Astrocyte (in vitro differentiated cells and primary cell): ENCODE data around the gene TARDBP. TPM values are rescaled to one million over a fixed set of nuclear protein-coding genes. Genes with fewer than 3 reads are reported as not detected.

Source experiments
- DNase-seq: peaks from one replicate; pipeline ENCODE4 v3.0.0-alpha.2; 2010; ENCODE audit warnings: low read depth
- FAIRE-seq: peaks from 2 replicates; lab custom pipeline; 2011; peaks lifted over from hg19 to GRCh38; lab: Jason Lieb, UNC
- H2AFZ ChIP-seq: 2 replicates; pipeline ENCODE4 v1.6.0; 2012; ENCODE audit warnings: low read depth, low read length, inconsistent platforms
- H3K27ac ChIP-seq: 2 replicates; pipeline ENCODE4 v1.5.1; 2011; ENCODE audit warnings: low read depth, low read length, inconsistent platforms
- H3K27me3 ChIP-seq: 2 replicates; pipeline ENCODE4 v1.6.0; 2011; ENCODE audit warnings: low read length, inconsistent platforms; ENCODE audit not compliant: insufficient read depth
- H3K36me3 ChIP-seq: 2 replicates; pipeline ENCODE4 v1.5.1; 2011; ENCODE audit warnings: low read length, inconsistent platforms; ENCODE audit not compliant: insufficient read depth
- H3K4me1 ChIP-seq: 2 replicates; pipeline ENCODE4 v1.5.1; 2011; ENCODE audit warnings: low read length, inconsistent platforms; ENCODE audit not compliant: insufficient read depth
- H3K4me2 ChIP-seq: 2 replicates; pipeline ENCODE4 v1.6.0; 2012; ENCODE audit warnings: low read length, inconsistent platforms
- H3K4me3 ChIP-seq: 2 replicates; pipeline ENCODE4 v1.5.1; 2011; ENCODE audit warnings: low read depth, mild to moderate bottlenecking, low read length, inconsistent platforms; ENCODE audit not compliant: insufficient read depth
- H3K79me2 ChIP-seq: 2 replicates; pipeline ENCODE4 v1.6.0; 2012; ENCODE audit warnings: mild to moderate bottlenecking, low read length, inconsistent platforms; ENCODE audit not compliant: insufficient read depth
- H3K9ac ChIP-seq: 2 replicates; pipeline ENCODE4 v1.6.0; 2012; ENCODE audit warnings: mild to moderate bottlenecking, low read length, inconsistent platforms
- H3K9me3 ChIP-seq: 2 replicates; pipeline ENCODE4 v1.5.1; 2012; ENCODE audit warnings: low read depth, mild to moderate bottlenecking, low read length, inconsistent platforms; ENCODE audit not compliant: insufficient read depth
- H4K20me1 ChIP-seq: 2 replicates; pipeline ENCODE4 v1.6.0; 2012; ENCODE audit warnings: low read length, inconsistent platforms; ENCODE audit not compliant: insufficient read depth
- H3K27ac Mint-ChIP-seq: one replicate; pipeline ENCODE4 v1.8.0; 2021; ENCODE audit warnings: mild to moderate bottlenecking, mixed read lengths; ENCODE audit not compliant: unreplicated experiment
- H3K27me3 Mint-ChIP-seq: one replicate; pipeline ENCODE4 v1.8.0; 2021; ENCODE audit warnings: low read depth, mixed read lengths; ENCODE audit not compliant: unreplicated experiment
- H3K36me3 Mint-ChIP-seq: one replicate; pipeline ENCODE4 v1.8.0; 2021; ENCODE audit warnings: low read depth, mixed read lengths; ENCODE audit not compliant: unreplicated experiment
- H3K4me1 Mint-ChIP-seq: one replicate; pipeline ENCODE4 v1.8.0; 2021; ENCODE audit warnings: low read depth, mixed read lengths; ENCODE audit not compliant: unreplicated experiment
- H3K4me3 Mint-ChIP-seq: one replicate; pipeline ENCODE4 v1.8.0; 2021; ENCODE audit warnings: mild to moderate bottlenecking, moderate library complexity, mixed read lengths; ENCODE audit not compliant: unreplicated experiment
- H3K9me3 Mint-ChIP-seq: one replicate; pipeline ENCODE4 v1.8.0; 2021; ENCODE audit warnings: mild to moderate bottlenecking, mixed read lengths; ENCODE audit not compliant: unreplicated experiment
- EZH2 ChIP-seq: IDR thresholded peaks from 2 replicates; pipeline ENCODE4 v1.6.1; 2012; ENCODE audit warnings: mild to moderate bottlenecking, low read length, inconsistent platforms; ENCODE audit not compliant: insufficient read depth
- total RNA-seq: library from RNA; stranded (reverse); gene quantifications from 2 replicates; pipeline ENCODE4 v1.2.1, GENCODE V29; 2021
- TF ChIP-seq, protein P1 (sequence below): IDR thresholded peaks from 2 replicates; pipeline ENCODE4 v1.5.1; 2011; ENCODE audit warnings: low read depth, mild to moderate bottlenecking, inconsistent platforms, low read length, moderate library complexity; ENCODE audit not compliant: insufficient read depth

The TARDBP gene
- total RNA-seq, 1 donor from 2014 or later: 148 TPM

DNA sequence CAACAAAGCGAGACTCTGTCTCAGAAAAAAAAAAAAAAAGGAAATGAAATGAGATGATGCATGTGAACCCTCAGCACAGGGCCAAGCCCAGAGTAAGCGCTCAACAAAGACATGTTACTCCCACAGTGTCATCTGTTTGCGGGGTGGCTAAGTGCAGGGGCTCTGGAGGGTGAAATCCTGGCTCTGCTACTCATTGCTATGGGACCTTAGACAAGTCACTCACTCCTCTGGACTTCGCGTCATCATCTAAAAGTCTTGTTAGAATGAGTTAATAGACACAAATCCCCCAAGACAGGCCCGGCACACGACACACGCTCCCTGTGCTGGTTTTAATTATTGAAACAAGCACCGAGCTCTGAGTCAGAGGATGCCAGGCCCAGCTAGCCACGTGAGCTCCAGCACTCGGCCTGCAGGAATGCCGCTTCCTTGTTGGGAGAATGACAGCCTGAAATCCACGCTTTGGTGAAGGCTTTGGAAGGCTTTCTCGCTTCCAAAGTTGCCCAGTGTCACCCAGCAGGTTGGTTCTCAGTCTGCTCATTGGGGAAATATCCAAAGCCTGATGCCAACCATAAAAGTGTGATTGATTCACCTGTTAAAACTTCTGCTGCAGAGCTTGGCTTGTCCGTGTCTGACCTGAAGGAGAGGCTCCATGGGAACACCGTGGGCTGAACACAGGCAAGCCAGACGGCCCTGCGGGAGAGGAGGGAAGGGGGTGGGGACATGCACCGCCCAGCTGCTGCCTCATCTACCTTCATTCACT is 36.7 kb upstream of the TARDBP start:
- H3K27me3 Mint-ChIP-seq: peaks cover 7% of the 10 kb centered on the region
- H4K20me1 ChIP-seq: no peaks in the 10 kb centered on the region
- peak overlapping the region; percentile 4 for H3K27ac ChIP-seq
- H3K4me1 ChIP-seq: peaks cover 8% of the 10 kb centered on the region
- no peaks in the 10 kb centered on the region for H3K36me3 Mint-ChIP-seq
- H3K4me2 ChIP-seq: peak overlapping the region; percentile 59
- no peak overlapping the region for H3K4me3 ChIP-seq
- peaks cover 21% of the 10 kb centered on the region for H3K27me3 ChIP-seq
- peak overlapping the region; percentile 7 for H2AFZ ChIP-seq
- no peak overlapping the region for H3K4me3 Mint-ChIP-seq
- H3K4me1 Mint-ChIP-seq: peaks cover 9% of the 10 kb centered on the region
- DNase-seq: peak; percentile 83
- H3K9me3 ChIP-seq: no peaks in the 10 kb centered on the region
- peak overlapping the region; percentile 47 for H3K27ac Mint-ChIP-seq
- TF ChIP-seq, protein P1, sequence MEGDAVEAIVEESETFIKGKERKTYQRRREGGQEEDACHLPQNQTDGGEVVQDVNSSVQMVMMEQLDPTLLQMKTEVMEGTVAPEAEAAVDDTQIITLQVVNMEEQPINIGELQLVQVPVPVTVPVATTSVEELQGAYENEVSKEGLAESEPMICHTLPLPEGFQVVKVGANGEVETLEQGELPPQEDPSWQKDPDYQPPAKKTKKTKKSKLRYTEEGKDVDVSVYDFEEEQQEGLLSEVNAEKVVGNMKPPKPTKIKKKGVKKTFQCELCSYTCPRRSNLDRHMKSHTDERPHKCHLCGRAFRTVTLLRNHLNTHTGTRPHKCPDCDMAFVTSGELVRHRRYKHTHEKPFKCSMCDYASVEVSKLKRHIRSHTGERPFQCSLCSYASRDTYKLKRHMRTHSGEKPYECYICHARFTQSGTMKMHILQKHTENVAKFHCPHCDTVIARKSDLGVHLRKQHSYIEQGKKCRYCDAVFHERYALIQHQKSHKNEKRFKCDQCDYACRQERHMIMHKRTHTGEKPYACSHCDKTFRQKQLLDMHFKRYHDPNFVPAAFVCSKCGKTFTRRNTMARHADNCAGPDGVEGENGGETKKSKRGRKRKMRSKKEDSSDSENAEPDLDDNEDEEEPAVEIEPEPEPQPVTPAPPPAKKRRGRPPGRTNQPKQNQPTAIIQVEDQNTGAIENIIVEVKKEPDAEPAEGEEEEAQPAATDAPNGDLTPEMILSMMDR: no peak
- TF ChIP-seq EZH2: no peak
- FAIRE-seq: peak; percentile 85
- no peaks in the 10 kb centered on the region for H3K36me3 ChIP-seq
- no peaks in the 10 kb centered on the region for H3K79me2 ChIP-seq
- no peaks in the 10 kb centered on the region for H3K9me3 Mint-ChIP-seq
- H3K9ac ChIP-seq: peak overlapping the region; percentile 25

DNA sequence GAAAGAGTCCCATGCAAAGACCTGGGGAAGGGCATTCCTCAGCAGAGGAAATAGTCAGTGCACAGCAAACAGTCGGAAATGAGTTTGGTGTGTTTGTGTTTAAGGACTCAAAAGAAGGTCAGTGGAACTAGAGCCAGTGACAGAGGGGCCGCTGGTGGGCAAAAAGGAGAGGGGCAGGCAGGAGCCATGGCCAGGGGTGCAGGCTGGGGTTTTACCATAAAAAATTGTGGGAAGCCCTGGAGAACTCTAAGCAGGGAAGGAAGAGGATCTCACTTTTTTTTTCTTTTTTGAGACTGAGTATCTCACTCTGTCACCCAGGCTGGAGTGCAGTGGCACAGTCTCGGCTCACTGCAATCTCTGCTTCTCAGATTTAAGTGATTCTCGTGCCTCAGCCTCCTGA is 33.7 kb upstream of the TARDBP start:
- TF ChIP-seq EZH2: no peak
- TF ChIP-seq, protein P1: no peak
- H3K36me3 Mint-ChIP-seq: no peaks in the 10 kb centered on the region
- peaks cover 12% of the 10 kb centered on the region for H3K4me1 Mint-ChIP-seq
- H3K9me3 Mint-ChIP-seq: no peaks in the 10 kb centered on the region
- Histone ChIP-seq H3K27me3 (peaks cover 21% of the 10 kb centered on the region), H2AFZ (no peak overlapping the region), H3K9ac (no peak overlapping the region), H4K20me1 (no peaks in the 10 kb centered on the region), H3K79me2 (no peaks in the 10 kb centered on the region), H3K4me1 (peaks cover 8% of the 10 kb centered on the region), H3K36me3 (no peaks in the 10 kb centered on the region), H3K27ac (no peak overlapping the region), H3K4me3 (no peak overlapping the region), H3K4me2 (no peak overlapping the region), H3K9me3 (no peaks in the 10 kb centered on the region)
- no peak overlapping the region for H3K27ac Mint-ChIP-seq
- DNase-seq (no peak), FAIRE-seq (no peak)
- H3K27me3 Mint-ChIP-seq: no peaks in the 10 kb centered on the region
- no peak overlapping the region for H3K4me3 Mint-ChIP-seq

DNA sequence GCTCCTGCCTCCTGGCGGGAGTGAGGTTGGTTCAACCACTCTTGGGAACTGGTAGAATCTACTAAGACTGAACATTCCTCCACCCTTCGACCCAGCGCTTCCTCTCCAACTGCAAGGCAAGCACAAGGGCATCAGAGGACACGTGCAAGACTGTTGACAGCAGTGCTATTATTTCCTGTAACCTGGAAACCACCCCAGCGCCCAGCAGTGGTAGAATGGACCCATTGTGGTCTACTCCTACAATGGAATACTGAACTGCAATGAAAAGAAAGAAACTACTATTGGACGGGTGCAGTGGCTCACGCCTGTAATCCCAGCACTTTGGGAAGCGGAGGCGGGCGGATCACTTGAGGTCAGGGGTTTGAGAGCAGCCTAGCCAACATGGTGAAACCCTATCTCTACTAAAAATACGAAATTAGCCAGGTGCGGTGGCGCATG is 33.0 kb upstream of the TARDBP start:
- Mint-ChIP-seq H3K27me3 (no peaks in the 10 kb centered on the region), H3K27ac (no peak overlapping the region), H3K36me3 (no peaks in the 10 kb centered on the region), H3K4me3 (peak overlapping the region; percentile 35), H3K9me3 (no peaks in the 10 kb centered on the region), H3K4me1 (peaks cover 12% of the 10 kb centered on the region)
- peak overlapping the region; percentile 68 for H3K4me2 ChIP-seq
- DNase-seq (peak; percentile 18), FAIRE-seq (no peak)
- H3K4me1 ChIP-seq: peaks cover 8% of the 10 kb centered on the region
- no peaks in the 10 kb centered on the region for H3K9me3 ChIP-seq
- no peak overlapping the region for H3K27ac ChIP-seq
- TF ChIP-seq EZH2: no peak
- TF ChIP-seq, protein P1: no peak
- H3K9ac ChIP-seq: no peak overlapping the region
- H3K27me3 ChIP-seq: peaks cover 22% of the 10 kb centered on the region
- H3K4me3 ChIP-seq: no peak overlapping the region
- H2AFZ ChIP-seq: no peak overlapping the region
- no peaks in the 10 kb centered on the region for H4K20me1 ChIP-seq
- no peaks in the 10 kb centered on the region for H3K79me2 ChIP-seq
- no peaks in the 10 kb centered on the region for H3K36me3 ChIP-seq
